Measurements from ENCODE around the gene LOC101059915.
"Not testable (repeated sequence)": the region's sequence is repeated elsewhere in the genome, so short reads cannot be mapped to it uniquely, and the experiment has no call there.

LOC101059915 gene

DNA sequence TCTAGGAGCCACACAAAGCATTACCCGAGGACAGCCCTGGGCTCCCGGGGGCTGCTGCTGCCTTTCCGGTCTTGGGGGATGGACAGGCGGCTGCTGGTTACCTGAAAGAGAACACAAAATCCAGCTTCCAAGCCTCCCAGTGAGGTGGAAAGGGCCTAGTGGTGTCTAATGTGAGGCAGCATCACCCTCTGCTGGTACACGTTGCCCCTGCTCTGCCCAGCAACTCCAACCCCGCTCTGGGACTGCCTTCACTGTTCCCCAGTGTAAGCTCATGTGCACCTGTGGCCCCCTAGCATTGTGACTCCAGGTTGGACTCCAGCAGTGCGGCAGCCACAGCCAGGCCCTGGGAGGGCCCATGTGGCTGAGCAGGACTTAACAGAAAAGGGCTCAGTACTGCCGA, 48.2 kb downstream of the LOC101059915 start:
- H3K4me2 ChIP-seq (ENCODE audit: insufficient read depth, low read length); H3K27ac ChIP-seq (ENCODE audit: insufficient read depth, low read depth, low read length); H3K4me3 ChIP-seq (replicated peaks in 1 of 3; ENCODE audit: insufficient read depth in 1 of 3, low read depth in 1 of 3, low read length in 3 of 3); H3K9me1 ChIP-seq (replicated peaks; ENCODE audit: control insufficient read depth, extremely low read depth, insufficient read depth, low read length); POLR2A ChIA-PET; H3K4me1 ChIP-seq (ENCODE audit: control insufficient read depth, extremely low read depth, insufficient read depth, low read length); intact Hi-C loops (cut with micrococcal nuclease); FAIRE-seq; H4K20me1 ChIP-seq (replicated peaks; ENCODE audit: control insufficient read depth, extremely low read depth, insufficient read depth, low read length); H3K9ac ChIP-seq (replicated peaks; ENCODE audit: extremely low read depth, insufficient read depth, low read length); H3K36me3 ChIP-seq (ENCODE audit: control insufficient read depth in 2 of 2, extremely low read depth in 1 of 2, insufficient read depth in 2 of 2, low read length in 2 of 2); BruUV-seq (replicated peaks); dilution Hi-C loops (cut with MboI; ENCODE audit: extremely low pct_ligation_motif_present, low sequenced_read_pairs); CTCF ChIA-PET; H3K27me3 ChIP-seq (ENCODE audit: control insufficient read depth in 2 of 2, insufficient read depth in 2 of 2, low read length in 2 of 2); DNase-seq (ENCODE audit: low read depth, low spot score); H2AFZ ChIP-seq (ENCODE audit: low read depth, low read length); H3K9me3 ChIP-seq (replicated peaks; ENCODE audit: control insufficient read depth, insufficient read depth, low read length); H3K79me2 ChIP-seq (ENCODE audit: control insufficient read depth, insufficient read depth, low read length): not testable (repeated sequence)

DNA sequence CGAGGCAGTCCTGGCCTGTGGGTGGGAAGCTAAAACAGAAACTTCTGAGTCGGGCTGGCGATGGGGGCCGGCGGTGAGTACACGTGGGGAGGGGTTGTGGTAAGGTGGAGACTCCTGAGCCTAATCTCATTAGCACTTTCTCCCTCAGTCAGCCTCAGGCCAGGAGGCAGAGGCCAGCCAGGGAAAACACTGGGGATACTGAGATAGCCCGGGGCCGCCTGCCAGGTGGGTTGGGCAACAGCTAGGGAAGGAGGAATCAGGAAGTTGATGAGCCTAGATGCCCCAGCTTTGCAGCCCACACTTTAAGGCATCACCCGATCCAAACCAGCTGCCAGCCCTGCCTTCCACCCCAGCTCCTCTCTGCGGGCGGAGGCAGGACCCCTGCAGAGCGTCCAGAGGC, 49.0 kb downstream of the LOC101059915 start:
- H3K4me1 ChIP-seq (ENCODE audit: control insufficient read depth, extremely low read depth, insufficient read depth, low read length); H3K27me3 ChIP-seq (ENCODE audit: control insufficient read depth in 2 of 2, insufficient read depth in 2 of 2, low read length in 2 of 2); H3K36me3 ChIP-seq (ENCODE audit: control insufficient read depth in 2 of 2, extremely low read depth in 1 of 2, insufficient read depth in 2 of 2, low read length in 2 of 2); POLR2A ChIA-PET; H2AFZ ChIP-seq (ENCODE audit: low read depth, low read length); H4K20me1 ChIP-seq (replicated peaks; ENCODE audit: control insufficient read depth, extremely low read depth, insufficient read depth, low read length); CTCF ChIA-PET; H3K4me3 ChIP-seq (replicated peaks in 1 of 3; ENCODE audit: insufficient read depth in 1 of 3, low read depth in 1 of 3, low read length in 3 of 3); H3K9ac ChIP-seq (replicated peaks; ENCODE audit: extremely low read depth, insufficient read depth, low read length); DNase-seq (ENCODE audit: low read depth, low spot score); H3K27ac ChIP-seq (ENCODE audit: insufficient read depth, low read depth, low read length); FAIRE-seq; H3K4me2 ChIP-seq (ENCODE audit: insufficient read depth, low read length); BruUV-seq (replicated peaks); H3K9me3 ChIP-seq (replicated peaks; ENCODE audit: control insufficient read depth, insufficient read depth, low read length); H3K79me2 ChIP-seq (ENCODE audit: control insufficient read depth, insufficient read depth, low read length); H3K9me1 ChIP-seq (replicated peaks; ENCODE audit: control insufficient read depth, extremely low read depth, insufficient read depth, low read length); intact Hi-C loops (cut with micrococcal nuclease); dilution Hi-C loops (cut with MboI; ENCODE audit: extremely low pct_ligation_motif_present, low sequenced_read_pairs): not testable (repeated sequence)

DNA sequence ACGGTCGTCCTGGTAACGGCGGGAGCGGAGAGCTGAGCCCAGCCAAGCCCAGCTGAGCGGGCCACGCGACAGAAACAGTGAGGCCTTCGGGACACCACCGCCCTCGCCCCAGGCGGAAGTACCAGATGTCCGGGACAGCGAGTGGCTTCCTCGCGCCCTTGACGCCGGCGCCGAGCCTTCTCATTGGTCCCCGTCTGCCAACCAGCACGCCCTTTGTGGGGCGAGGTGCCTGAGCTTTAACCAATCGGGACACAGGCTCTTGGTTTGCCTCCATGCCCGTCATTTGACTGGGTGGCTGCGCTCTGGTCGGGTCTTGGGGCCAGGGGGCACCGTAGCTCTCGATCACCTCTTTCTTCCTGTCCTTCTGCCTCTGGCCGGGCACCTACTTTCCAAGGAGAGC, 50.8 kb downstream of the LOC101059915 start, which contains the start of gene CXorf49:
TSS of gene CXorf49 (minus strand) at position 101 of the 400 bp plus-strand sequence. CDS start 134 bp downstream, outside the sequence.
- H3K79me2 ChIP-seq (ENCODE audit: control insufficient read depth, insufficient read depth, low read length); dilution Hi-C loops (cut with MboI; ENCODE audit: extremely low pct_ligation_motif_present, low sequenced_read_pairs); H3K27ac ChIP-seq (ENCODE audit: insufficient read depth, low read depth, low read length); H4K20me1 ChIP-seq (replicated peaks; ENCODE audit: control insufficient read depth, extremely low read depth, insufficient read depth, low read length); H3K4me2 ChIP-seq (ENCODE audit: insufficient read depth, low read length); H3K9me1 ChIP-seq (replicated peaks; ENCODE audit: control insufficient read depth, extremely low read depth, insufficient read depth, low read length); FAIRE-seq; H3K4me3 ChIP-seq (replicated peaks in 1 of 3; ENCODE audit: insufficient read depth in 1 of 3, low read depth in 1 of 3, low read length in 3 of 3); H3K9me3 ChIP-seq (replicated peaks; ENCODE audit: control insufficient read depth, insufficient read depth, low read length); H3K36me3 ChIP-seq (ENCODE audit: control insufficient read depth in 2 of 2, extremely low read depth in 1 of 2, insufficient read depth in 2 of 2, low read length in 2 of 2); H3K9ac ChIP-seq (replicated peaks; ENCODE audit: extremely low read depth, insufficient read depth, low read length); POLR2A ChIA-PET; BruUV-seq (replicated peaks); H3K27me3 ChIP-seq (ENCODE audit: control insufficient read depth in 2 of 2, insufficient read depth in 2 of 2, low read length in 2 of 2); intact Hi-C loops (cut with micrococcal nuclease); H3K4me1 ChIP-seq (ENCODE audit: control insufficient read depth, extremely low read depth, insufficient read depth, low read length); H2AFZ ChIP-seq (ENCODE audit: low read depth, low read length); CTCF ChIA-PET; DNase-seq (ENCODE audit: low read depth, low spot score): not testable (repeated sequence)

DNA sequence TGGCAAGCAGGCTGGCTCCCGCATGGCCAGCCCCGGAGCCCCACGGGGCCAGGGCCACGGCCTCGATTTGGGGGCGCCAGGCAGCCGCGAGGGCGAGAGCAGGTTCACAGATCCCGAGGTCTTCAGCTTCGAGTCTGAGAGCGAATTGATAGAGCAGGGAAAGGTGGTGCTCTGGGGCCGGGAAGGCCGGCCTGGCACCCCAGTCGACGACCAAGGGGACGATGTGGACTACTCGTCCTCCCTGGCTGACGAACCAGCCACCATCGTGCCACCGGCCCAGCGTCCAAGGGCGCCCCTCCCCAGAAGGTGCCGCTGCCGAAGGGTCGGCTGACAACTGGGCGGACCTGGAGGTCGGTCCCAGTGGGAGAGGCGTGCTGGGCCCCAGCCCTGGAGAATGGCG, 51.8 kb downstream of the LOC101059915 start:
- H3K27ac ChIP-seq (ENCODE audit: insufficient read depth, low read depth, low read length); H4K20me1 ChIP-seq (replicated peaks; ENCODE audit: control insufficient read depth, extremely low read depth, insufficient read depth, low read length); H3K79me2 ChIP-seq (ENCODE audit: control insufficient read depth, insufficient read depth, low read length); H3K4me1 ChIP-seq (ENCODE audit: control insufficient read depth, extremely low read depth, insufficient read depth, low read length); POLR2A ChIA-PET; FAIRE-seq; intact Hi-C loops (cut with micrococcal nuclease); BruUV-seq (replicated peaks); H2AFZ ChIP-seq (ENCODE audit: low read depth, low read length); H3K36me3 ChIP-seq (ENCODE audit: control insufficient read depth in 2 of 2, extremely low read depth in 1 of 2, insufficient read depth in 2 of 2, low read length in 2 of 2); H3K4me3 ChIP-seq (replicated peaks in 1 of 3; ENCODE audit: insufficient read depth in 1 of 3, low read depth in 1 of 3, low read length in 3 of 3); H3K9ac ChIP-seq (replicated peaks; ENCODE audit: extremely low read depth, insufficient read depth, low read length); H3K4me2 ChIP-seq (ENCODE audit: insufficient read depth, low read length); H3K9me1 ChIP-seq (replicated peaks; ENCODE audit: control insufficient read depth, extremely low read depth, insufficient read depth, low read length); H3K9me3 ChIP-seq (replicated peaks; ENCODE audit: control insufficient read depth, insufficient read depth, low read length); CTCF ChIA-PET; DNase-seq (ENCODE audit: low read depth, low spot score); dilution Hi-C loops (cut with MboI; ENCODE audit: extremely low pct_ligation_motif_present, low sequenced_read_pairs); H3K27me3 ChIP-seq (ENCODE audit: control insufficient read depth in 2 of 2, insufficient read depth in 2 of 2, low read length in 2 of 2): not testable (repeated sequence)

Measured in endothelial cell of umbilical vein (primary cell).